Loucy (cell line): ENCODE measurements around the gene GUF1.

ENCODE experiments used
- CTCF ChIP-seq: fragments of 200-600 bp; sonication (generic); conservative IDR thresholded peaks from 2 replicates; pipeline ENCODE4 v1.5.1; 2014; ENCODE audit warnings: mild to moderate bottlenecking, antibody characterized with exemption, low read length
- EZH2phosphoT487 ChIP-seq: fragments of 200-600 bp; IDR thresholded peaks from 2 replicates; pipeline ENCODE4 v1.6.1; 2018; ENCODE audit warnings: antibody characterized with exemption, mild to moderate bottlenecking, moderate library complexity, borderline replicate concordance

- peak; percentile 48 for TF ChIP-seq CTCF
- TF ChIP-seq EZH2phosphoT487: no peak
These were observed 46.1 kb upstream of the GUF1 start for GRCh38 chr4:44632089-44632488.
